GM23248 (cell line): ENCODE data around the gene KRT33B.

Source experiments
- EZH2 ChIP-seq: fragments of 200-600 bp; sonication (generic); IDR thresholded peaks from 2 replicates; pipeline ENCODE4 v1.6.1; 2018; ENCODE audit warnings: antibody characterized with exemption, mild to moderate bottlenecking; ENCODE audit not compliant: insufficient read depth, poor library complexity, severe bottlenecking
- EZH2phosphoT487 ChIP-seq: fragments of 200-600 bp; sonication (generic); IDR thresholded peaks from 2 replicates; pipeline ENCODE4 v1.6.1; 2018; ENCODE audit warnings: antibody characterized with exemption, moderate library complexity, mild to moderate bottlenecking, low read depth; ENCODE audit not compliant: insufficient read depth

GRCh38 chr17:41402161-41402560 lies 32.5 kb upstream of the KRT33B start:
- TF ChIP-seq EZH2phosphoT487 (no peak), EZH2 (no peak)
